SKM-1 treated with dmso at 0.1 percent for 144 hours (cell line): ENCODE data around the gene CXCL9.
"Not testable (repeated sequence)": the region's sequence is repeated elsewhere in the genome, so short reads cannot be mapped to it uniquely, and the experiment has no call there.

Experiments
- DNase-seq: peaks from one replicate; lab custom pipeline; 2025; ENCODE audit not compliant: unreplicated experiment; lab: John Stamatoyannopoulos, UW

Gene CXCL9

DNA sequence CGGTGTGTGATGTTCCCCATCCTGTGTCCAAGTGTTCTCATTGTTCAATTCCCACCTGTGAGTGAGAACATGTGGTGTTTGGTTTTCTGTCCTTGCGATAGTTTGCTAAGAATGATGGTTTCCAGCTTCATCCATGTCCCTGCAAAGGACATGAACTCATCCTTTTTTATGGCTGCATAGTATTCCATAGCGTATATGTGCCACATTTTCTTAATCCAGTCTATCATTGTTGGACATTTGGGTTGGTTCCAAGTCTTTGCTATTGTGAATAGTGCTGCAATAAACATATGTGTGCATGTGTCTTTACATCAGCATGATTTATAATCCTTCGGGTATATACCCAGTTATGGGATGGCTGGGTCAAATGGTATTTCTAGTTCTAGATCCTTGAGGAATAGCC lies 45.2 kb downstream of the CXCL9 start:
- DNase-seq, result not testable (repeated sequence)

DNA sequence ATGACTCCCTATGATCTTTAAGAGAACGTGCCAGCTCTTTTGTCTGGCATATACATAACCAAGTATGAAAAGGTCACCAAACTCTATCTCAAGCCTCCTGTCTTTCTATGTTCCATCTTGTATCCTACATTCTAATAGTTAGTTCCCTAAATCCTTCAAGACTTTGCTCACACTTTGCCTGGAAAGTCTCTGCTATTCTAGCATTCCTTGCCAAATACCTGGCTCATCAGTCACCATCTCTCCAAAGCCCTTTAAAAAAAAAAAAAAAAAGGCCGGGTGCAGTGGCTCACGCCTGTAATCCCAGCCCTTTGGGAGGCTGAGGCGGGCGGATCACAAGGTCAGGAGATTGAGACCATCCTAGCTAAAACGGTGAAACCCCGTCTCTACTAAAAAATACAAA lies 48.8 kb downstream of the CXCL9 start:
- DNase-seq, result not testable (repeated sequence)

DNA sequence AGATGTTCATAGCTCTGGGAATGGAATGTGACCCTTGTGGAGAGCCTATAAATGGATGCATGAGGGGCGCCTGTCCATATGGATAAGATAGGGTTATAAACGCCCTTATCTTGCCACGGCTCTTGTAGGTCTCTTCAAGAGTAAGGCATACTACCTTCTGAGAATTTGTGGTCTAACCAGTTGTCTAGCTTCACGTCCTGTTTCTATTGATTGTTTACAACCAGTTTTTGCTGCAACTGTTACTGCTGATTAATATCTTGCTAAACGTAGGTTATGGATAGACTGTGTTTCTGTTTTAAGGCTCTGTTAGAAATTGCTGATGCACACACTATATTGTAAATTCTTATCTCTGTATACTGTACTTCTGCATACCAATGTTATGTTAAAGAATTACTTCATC lies 52.5 kb downstream of the CXCL9 start:
- not testable (repeated sequence) for DNase-seq

- DNase-seq, result no peak
Observed at GRCh38 chr4:75953509-75953908, 53.8 kb downstream of the CXCL9 start.
